DND-41 (cell line): Measurements from ENCODE around the gene YTHDC2.

Experiments
- ATAC-seq: fragments of 200-7000 bp; cut with Tn5 transposase; 3 replicates; pipeline ENCODE4 v1.9.1; 2021; ENCODE audit warnings: low read depth; ENCODE audit not compliant: insufficient read depth
- DNase-seq: peaks from one replicate; pipeline ENCODE4 v3.0.0-alpha.2; 2020
- H2AFZ ChIP-seq: 2 replicates; pipeline ENCODE4 v1.6.0; 2012; ENCODE audit warnings: low read depth, low read length
- H3K27ac ChIP-seq: 2 replicates; pipeline ENCODE4 v1.5.1; 2012; ENCODE audit warnings: low read length, inconsistent platforms
- H3K27me3 ChIP-seq: fragments of 200-600 bp; sonication (generic); 2 replicates; pipeline ENCODE4 v1.6.0; 2012; ENCODE audit warnings: low read length, mild to moderate bottlenecking, inconsistent platforms; ENCODE audit not compliant: insufficient read depth, poor library complexity
- H3K36me3 ChIP-seq: 2 replicates; pipeline ENCODE4 v1.5.1; 2012; ENCODE audit warnings: low read length, inconsistent platforms; ENCODE audit not compliant: insufficient read depth
- H3K4me1 ChIP-seq: 2 replicates; pipeline ENCODE4 v1.5.1; 2012; ENCODE audit warnings: mild to moderate bottlenecking, low read length; ENCODE audit not compliant: insufficient read depth
- H3K4me2 ChIP-seq: 2 replicates; pipeline ENCODE4 v1.6.0; 2012; ENCODE audit warnings: mild to moderate bottlenecking, moderate library complexity, low read length, inconsistent platforms; ENCODE audit not compliant: insufficient read depth
- H3K4me3 ChIP-seq, 2 experiments: fragments of 200-600 bp in 1 of 2; shearing (Covaris generic) in 1 of 2; 2 replicates each; pipeline ENCODE4 v1.5.1; 2012 to 2016; ENCODE audit warnings: inconsistent platforms in 2 of 2, low read length in 2 of 2, mild to moderate bottlenecking in 2 of 2, low read depth in 1 of 2, moderate library complexity in 1 of 2
- H3K79me2 ChIP-seq: 2 replicates; pipeline ENCODE4 v1.6.0; 2012; ENCODE audit warnings: low read length, inconsistent platforms; ENCODE audit not compliant: insufficient read depth
- H3K9ac ChIP-seq: 2 replicates; pipeline ENCODE4 v1.6.0; 2012; ENCODE audit warnings: low read depth, mild to moderate bottlenecking, inconsistent platforms, low read length, moderate library complexity
- H3K9me3 ChIP-seq: 2 replicates; pipeline ENCODE4 v1.5.1; 2012; ENCODE audit warnings: low read length, moderate library complexity, mild to moderate bottlenecking, inconsistent platforms; ENCODE audit not compliant: insufficient read depth, severe bottlenecking
- H4K20me1 ChIP-seq: 2 replicates; pipeline ENCODE4 v1.6.0; 2012; ENCODE audit warnings: low read length; ENCODE audit not compliant: insufficient read depth
- EZH2 ChIP-seq: IDR thresholded peaks from 3 replicates; pipeline ENCODE4 v1.6.1; 2012; ENCODE audit warnings: borderline replicate concordance, low read depth, mild to moderate bottlenecking, moderate library complexity, low read length, inconsistent platforms; ENCODE audit not compliant: severe bottlenecking
- TF ChIP-seq, protein P1 (sequence below): IDR thresholded peaks from 2 replicates; pipeline ENCODE4 v1.5.1; 2012; ENCODE audit warnings: borderline replicate concordance, low read length, moderate library complexity, mild to moderate bottlenecking; ENCODE audit not compliant: poor library complexity, severe bottlenecking; ENCODE audit errors: extremely low read depth

YTHDC2 gene

DNA sequence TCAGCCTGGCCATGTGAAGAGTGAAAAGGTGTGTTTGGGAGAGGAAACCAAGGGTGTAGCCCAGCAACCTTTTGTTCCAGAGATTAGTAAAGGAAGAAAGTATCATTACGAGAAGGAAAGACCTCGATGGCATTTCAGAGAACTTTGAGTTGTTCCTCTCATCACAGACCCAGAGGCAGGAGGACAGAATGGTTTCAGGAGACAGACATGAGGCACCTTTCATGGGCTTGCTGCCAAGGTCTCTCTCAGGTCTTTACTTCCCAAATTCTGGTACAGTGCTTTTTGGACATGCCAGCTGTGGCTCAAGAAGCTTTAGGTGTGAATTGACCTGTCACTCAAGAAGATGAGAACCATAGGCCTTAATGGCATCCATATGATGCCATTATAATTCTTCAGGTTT, 22.5 kb upstream of the YTHDC2 start:
- no peaks in the 10 kb centered on the region for H4K20me1 ChIP-seq
- no peak overlapping the region for H3K9ac ChIP-seq
- DNase-seq (no peak), ATAC-seq (no peak)
- H3K9me3 ChIP-seq: peaks cover 12% of the 10 kb centered on the region
- H3K4me3 ChIP-seq: no peak overlapping the region
- peaks cover 12% of the 10 kb centered on the region for H3K4me1 ChIP-seq
- H2AFZ ChIP-seq: no peak overlapping the region
- H3K36me3 ChIP-seq: no peaks in the 10 kb centered on the region
- H3K27ac ChIP-seq: no peak overlapping the region
- no peaks in the 10 kb centered on the region for H3K79me2 ChIP-seq
- TF ChIP-seq, protein P1, sequence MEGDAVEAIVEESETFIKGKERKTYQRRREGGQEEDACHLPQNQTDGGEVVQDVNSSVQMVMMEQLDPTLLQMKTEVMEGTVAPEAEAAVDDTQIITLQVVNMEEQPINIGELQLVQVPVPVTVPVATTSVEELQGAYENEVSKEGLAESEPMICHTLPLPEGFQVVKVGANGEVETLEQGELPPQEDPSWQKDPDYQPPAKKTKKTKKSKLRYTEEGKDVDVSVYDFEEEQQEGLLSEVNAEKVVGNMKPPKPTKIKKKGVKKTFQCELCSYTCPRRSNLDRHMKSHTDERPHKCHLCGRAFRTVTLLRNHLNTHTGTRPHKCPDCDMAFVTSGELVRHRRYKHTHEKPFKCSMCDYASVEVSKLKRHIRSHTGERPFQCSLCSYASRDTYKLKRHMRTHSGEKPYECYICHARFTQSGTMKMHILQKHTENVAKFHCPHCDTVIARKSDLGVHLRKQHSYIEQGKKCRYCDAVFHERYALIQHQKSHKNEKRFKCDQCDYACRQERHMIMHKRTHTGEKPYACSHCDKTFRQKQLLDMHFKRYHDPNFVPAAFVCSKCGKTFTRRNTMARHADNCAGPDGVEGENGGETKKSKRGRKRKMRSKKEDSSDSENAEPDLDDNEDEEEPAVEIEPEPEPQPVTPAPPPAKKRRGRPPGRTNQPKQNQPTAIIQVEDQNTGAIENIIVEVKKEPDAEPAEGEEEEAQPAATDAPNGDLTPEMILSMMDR: no peak
- no peak for TF ChIP-seq EZH2
- H3K4me2 ChIP-seq: no peak overlapping the region
- H3K27me3 ChIP-seq: no peaks in the 10 kb centered on the region

DNA sequence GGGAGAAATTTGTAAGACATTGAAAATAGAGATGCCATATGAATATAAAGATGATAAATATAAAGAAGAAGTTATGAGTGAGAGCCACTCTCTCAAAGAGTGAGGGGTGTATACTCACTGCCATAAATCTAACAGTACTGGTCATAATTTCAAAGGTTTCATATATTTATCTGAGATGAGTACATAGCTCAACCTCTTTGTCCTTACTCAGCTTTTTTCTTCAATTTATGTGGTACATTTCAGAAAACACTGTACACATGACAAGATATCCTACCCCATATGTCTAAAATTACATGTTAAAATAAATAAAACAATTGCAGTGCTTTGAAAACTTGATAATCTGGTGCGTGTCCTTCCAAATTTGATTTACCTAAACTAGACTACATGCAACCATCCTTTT, 20.0 kb upstream of the YTHDC2 start:
- peaks cover 12% of the 10 kb centered on the region for H3K4me1 ChIP-seq
- H3K4me2 ChIP-seq: no peak overlapping the region
- H3K9me3 ChIP-seq: peaks cover 12% of the 10 kb centered on the region
- H3K79me2 ChIP-seq: no peaks in the 10 kb centered on the region
- TF ChIP-seq, protein P1: no peak
- TF ChIP-seq EZH2: no peak
- no peaks in the 10 kb centered on the region for H3K27me3 ChIP-seq
- H3K27ac ChIP-seq: no peak overlapping the region
- DNase-seq (no peak), ATAC-seq (no peak)
- no peaks in the 10 kb centered on the region for H3K36me3 ChIP-seq
- no peak overlapping the region for H2AFZ ChIP-seq
- H4K20me1 ChIP-seq: no peaks in the 10 kb centered on the region
- no peak overlapping the region for H3K4me3 ChIP-seq
- no peak overlapping the region for H3K9ac ChIP-seq

DNA sequence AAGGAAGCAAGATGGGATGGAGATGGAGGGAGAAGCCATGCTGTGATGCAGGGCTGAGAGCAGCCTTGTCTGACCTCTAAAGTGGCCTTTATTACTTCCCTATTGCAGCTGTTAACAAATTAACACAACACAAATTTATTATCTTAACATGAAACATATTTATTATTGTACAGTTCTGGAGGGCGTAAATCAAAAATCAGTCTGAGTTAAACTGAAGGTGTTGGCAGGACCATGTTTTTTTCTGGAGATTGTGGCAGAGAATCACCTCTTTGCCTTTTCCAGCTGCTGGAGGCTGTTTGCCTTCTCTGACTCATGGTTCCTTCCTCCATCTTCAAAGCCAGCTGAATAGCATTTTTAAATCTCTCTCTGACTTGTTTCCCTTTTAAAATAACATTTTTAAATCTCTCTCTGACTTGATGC, 18.1 kb upstream of the YTHDC2 start:
- no peak overlapping the region for H3K4me2 ChIP-seq
- H3K9ac ChIP-seq: no peak overlapping the region
- peaks cover 8% of the 10 kb centered on the region for H3K9me3 ChIP-seq
- DNase-seq: no peak
- H3K36me3 ChIP-seq: no peaks in the 10 kb centered on the region
- ATAC-seq: no peak
- H3K27ac ChIP-seq: no peak overlapping the region
- TF ChIP-seq EZH2: no peak
- TF ChIP-seq, protein P1: no peak
- H3K4me3 ChIP-seq: no peak overlapping the region
- H2AFZ ChIP-seq: no peak overlapping the region
- H3K27me3 ChIP-seq: no peaks in the 10 kb centered on the region
- H3K79me2 ChIP-seq: no peaks in the 10 kb centered on the region
- H4K20me1 ChIP-seq: no peaks in the 10 kb centered on the region
- no peaks in the 10 kb centered on the region for H3K4me1 ChIP-seq

DNA sequence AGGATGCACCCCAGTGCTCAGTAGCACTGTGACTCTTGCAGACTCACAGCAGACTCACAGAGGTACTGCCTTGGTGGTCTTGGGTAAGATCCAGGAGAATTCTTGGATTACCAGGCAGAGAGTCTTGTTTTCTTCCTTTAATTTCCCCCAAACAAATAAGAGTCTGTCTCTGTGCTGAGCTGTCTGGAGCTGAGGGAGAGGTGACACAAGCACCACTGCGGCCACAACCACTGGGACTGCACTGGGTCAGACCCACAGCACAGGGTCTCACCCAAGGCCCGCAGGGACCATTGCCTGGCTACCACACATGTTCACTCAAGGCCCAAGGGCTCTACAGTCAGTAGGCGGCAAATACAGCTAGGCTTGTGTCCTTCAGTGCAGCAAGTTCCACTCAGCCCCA, 11.4 kb upstream of the YTHDC2 start:
- Histone ChIP-seq H3K27me3 (no peaks in the 10 kb centered on the region), H3K9me3 (no peaks in the 10 kb centered on the region), H3K36me3 (no peaks in the 10 kb centered on the region), H4K20me1 (no peaks in the 10 kb centered on the region), H3K9ac (no peak overlapping the region), H3K79me2 (no peaks in the 10 kb centered on the region), H2AFZ (no peak overlapping the region), H3K4me3 (no peak overlapping the region), H3K4me2 (no peak overlapping the region), H3K4me1 (no peaks in the 10 kb centered on the region), H3K27ac (no peak overlapping the region)
- TF ChIP-seq, protein P1: no peak
- no peak for TF ChIP-seq EZH2
- ATAC-seq (no peak), DNase-seq (no peak)
